HCT116 (cell line): ENCODE measurements around the gene ANGPTL8. TPM values are rescaled to one million over a fixed set of nuclear protein-coding genes. Genes with fewer than 3 reads are reported as not detected.

Experiments used
- ATAC-seq: fragments of 200-7000 bp; cut with Tn5 transposase; 2 replicates; pipeline ENCODE4 v1.9.1; 2020; ENCODE audit warnings: mild to moderate bottlenecking, moderate library complexity
- BruUV-seq: library from RNA; stranded (reverse); fragments of 400-500 nt; replicated peaks from 2 replicates; lab custom pipeline; 2021; lab: Mats Ljungman, UMichigan
- CTCF ChIA-PET: fragments of 300-600 bp; sonication (Branson Sonifier 250); formaldehyde crosslinking; loops from one replicate; lab custom pipeline; 2021; ENCODE audit warnings: antibody characterized with exemption; lab: Charles Lee
- POLR2A ChIA-PET: fragments of 300-600, 350-600 bp; sonication (Branson Sonifier 250); formaldehyde crosslinking; loops from one replicate; lab custom pipeline; 2021; ENCODE audit warnings: antibody characterized with exemption; lab: Charles Lee
- RAD21 ChIA-PET, 2 experiments: fragments of 300-600 bp; sonication (Branson Sonifier 250); formaldehyde crosslinking; loops; one replicate each; lab custom pipeline; 2023; ENCODE audit warnings: low total read pairs in 2 of 2; ENCODE audit not compliant: uncharacterized antibody in 2 of 2, unreplicated experiment in 2 of 2, low non-redundant PET in 1 of 2; lab: Charles Lee
- DNase-seq: peaks from one replicate; pipeline ENCODE4 v3.0.0-alpha.2; 2010; ENCODE audit warnings: low read depth, low spot score
- H2AFZ ChIP-seq: fragments of 200-600 bp; shearing (Covaris generic), sonication (generic); 2 replicates; pipeline ENCODE4 v1.6.1; 2017; ENCODE audit warnings: low read depth, mixed run types, mixed read lengths, antibody characterized with exemption, low read length; ENCODE audit not compliant: poor library complexity, severe bottlenecking
- H3K27ac ChIP-seq: 2 replicates; pipeline ENCODE4 v1.5.1; 2012; ENCODE audit warnings: low read depth, low read length
- H3K27me3 ChIP-seq: fragments of 200-600 bp; sonication (generic); 2 replicates; pipeline ENCODE4 v1.6.1; 2016; ENCODE audit warnings: mixed run types, low read length, mixed read lengths; ENCODE audit not compliant: insufficient read depth
- H3K36me3 ChIP-seq, 2 experiments: fragments of 200-500 bp in 1 of 2; fragments of 200-600 bp in 1 of 2; sonication (Bioruptor generic) in 1 of 2; sonication (generic) in 1 of 2; 2 replicates each; pipeline versions ENCODE4 v1.5.1 to v1.6.1; 2014 to 2016; ENCODE audit warnings: low read length in 2 of 2, inconsistent platforms in 1 of 2, mixed read lengths in 1 of 2, mixed run types in 1 of 2; ENCODE audit not compliant: insufficient read depth in 2 of 2, control insufficient read depth in 1 of 2
- H3K4me1 ChIP-seq, 2 experiments: fragments of 200-600 bp in 1 of 2; sonication (generic) in 1 of 2; 2 replicates each; pipeline versions ENCODE4 v1.5.1 to v1.6.1; 2012 to 2017; ENCODE audit warnings: low read length in 2 of 2, inconsistent platforms in 1 of 2, mild to moderate bottlenecking in 1 of 2, mixed read lengths in 1 of 2, mixed run types in 1 of 2, moderate library complexity in 1 of 2; ENCODE audit not compliant: insufficient read depth in 2 of 2, control insufficient read depth in 1 of 2
- H3K4me2 ChIP-seq: fragments of 200-600 bp; sonication (generic); 2 replicates; pipeline ENCODE4 v1.6.1; 2017; ENCODE audit warnings: mixed run types, low read length, mixed read lengths
- H3K4me3 ChIP-seq, 2 experiments: fragments of 200-600 bp in 1 of 2; sonication (generic) in 1 of 2; replicated peaks in 1 of 2; 2 replicates each; pipeline ENCODE4 v1.5.1; 2011 to 2016; ENCODE audit warnings: low read length in 2 of 2, control low read depth in 1 of 2, low read depth in 1 of 2, mild to moderate bottlenecking in 1 of 2, mixed read lengths in 1 of 2, mixed run types in 1 of 2
- H3K79me2 ChIP-seq: fragments of 200-600 bp; sonication (generic); 2 replicates; pipeline ENCODE4 v1.6.1; 2017; ENCODE audit warnings: mild to moderate bottlenecking, mixed run types, low read length, moderate library complexity, mixed read lengths; ENCODE audit not compliant: insufficient read depth
- H3K9ac ChIP-seq: fragments of 200-600 bp; sonication (generic); 2 replicates; pipeline ENCODE4 v1.6.1; 2016; ENCODE audit warnings: low read length, mixed read lengths
- H3K9me2 ChIP-seq: fragments of 200-600 bp; sonication (generic), shearing (Covaris generic); 2 replicates; pipeline ENCODE4 v1.6.1; 2017; ENCODE audit warnings: mixed run types, mild to moderate bottlenecking, moderate library complexity; ENCODE audit not compliant: insufficient read depth
- H3K9me3 ChIP-seq, 2 experiments: fragments of 200-500 bp in 1 of 2; fragments of 200-600 bp in 1 of 2; sonication (Bioruptor generic) in 1 of 2; sonication (generic) in 1 of 2; 2 replicates each; pipeline ENCODE4 v1.6.1; 2014 to 2017; ENCODE audit warnings: low read length in 2 of 2, mixed read lengths in 2 of 2, inconsistent platforms in 1 of 2, low read depth in 1 of 2, mild to moderate bottlenecking in 1 of 2, mixed run types in 1 of 2, moderate library complexity in 1 of 2; ENCODE audit not compliant: control insufficient read depth in 1 of 2, insufficient read depth in 1 of 2
- H4K20me1 ChIP-seq: fragments of 200-600 bp; sonication (generic), shearing (Covaris generic); 2 replicates; pipeline ENCODE4 v1.6.1; 2017; ENCODE audit warnings: mixed run types, mild to moderate bottlenecking, moderate library complexity; ENCODE audit not compliant: insufficient read depth
- CBX3 ChIP-seq: IDR thresholded peaks from 2 replicates; pipeline ENCODE4 v1.6.1; 2012; ENCODE audit warnings: low read depth
- CEBPB ChIP-seq: IDR thresholded peaks from 2 replicates; pipeline ENCODE4 v1.6.1; 2012; ENCODE audit warnings: low read depth
- CTCF ChIP-seq, 3 experiments: fragments of 200-600 bp in 1 of 3; sonication (generic) in 1 of 3; IDR thresholded peaks in 2 of 3; conservative IDR thresholded peaks in 1 of 3; 2 replicates each; pipeline ENCODE4 v1.5.1; 2012 to 2017; ENCODE audit warnings: low read depth in 2 of 3, low read length in 2 of 3, antibody characterized with exemption in 1 of 3, borderline replicate concordance in 1 of 3, control low read depth in 1 of 3, mild to moderate bottlenecking in 1 of 3, mixed read lengths in 1 of 3, mixed run types in 1 of 3, moderate library complexity in 1 of 3; ENCODE audit not compliant: insufficient read depth in 1 of 3
- EGR1 ChIP-seq: IDR thresholded peaks from 2 replicates; pipeline ENCODE4 v1.6.1; 2012; ENCODE audit warnings: low read depth
- EZH2phosphoT487 ChIP-seq: fragments of 200-600 bp; IDR thresholded peaks from 2 replicates; pipeline ENCODE4 v1.6.1; 2018; ENCODE audit warnings: antibody characterized with exemption, borderline replicate concordance
- FOSL1 ChIP-seq: IDR thresholded peaks from 2 replicates; pipeline ENCODE4 v1.6.1; 2012; ENCODE audit warnings: low read depth
- MAX ChIP-seq: IDR thresholded peaks from 2 replicates; pipeline ENCODE4 v1.6.1; 2012
- POLR2AphosphoS5 ChIP-seq: IDR thresholded peaks from 2 replicates; pipeline ENCODE4 v1.6.1; 2011; ENCODE audit warnings: mild to moderate bottlenecking, low read depth, low read length, moderate library complexity
- REST ChIP-seq: IDR thresholded peaks from 2 replicates; pipeline ENCODE4 v1.6.1; 2012; ENCODE audit warnings: low read depth
- SIN3A ChIP-seq: IDR thresholded peaks from 2 replicates; pipeline ENCODE4 v1.6.1; 2012; ENCODE audit warnings: low read depth
- SP1 ChIP-seq: IDR thresholded peaks from 2 replicates; pipeline ENCODE4 v1.6.1; 2012; ENCODE audit warnings: low read depth
- TCF7L2 ChIP-seq: IDR thresholded peaks from 2 replicates; pipeline ENCODE4 v1.7.0; 2011; ENCODE audit warnings: borderline replicate concordance, inconsistent platforms; ENCODE audit not compliant: insufficient read depth, insufficient read length; ENCODE audit errors: extremely low read depth
- ZFX ChIP-seq: fragments of 450-650 bp; IDR thresholded peaks from 2 replicates; pipeline ENCODE4 v1.6.1; 2017
- ZNF274 ChIP-seq: fragments of 200-500 bp; sonication (Bioruptor generic); IDR thresholded peaks from 2 replicates; pipeline ENCODE4 v1.6.1; 2014; ENCODE audit warnings: mild to moderate bottlenecking, low read depth, low read length, inconsistent platforms
- intact Hi-C: fragments of 100-400 bp; cut with micrococcal nuclease; formaldehyde crosslinking; loops from 2 replicates; pipeline ENCODE4 v1.10.0; 2022
- total RNA-seq: library from RNA; stranded (reverse); gene quantifications from one replicate; pipeline ENCODE4 v1.2.1, GENCODE V29; 2021; ENCODE audit not compliant: unreplicated experiment

ANGPTL8 gene
- total RNA-seq, 1 experiment from 2014 or later = not detected

GRCh38 chr19:11265785-11266236 lies 26.4 kb downstream of the ANGPTL8 start:
- H2AFZ ChIP-seq = no peak overlapping the region

More at GRCh38 chr19:11265785-11266236, 26.4 kb downstream of the ANGPTL8 start:
- ATAC-seq = peak; percentile 75
- CTCF ChIA-PET = interaction anchor here (0.8 to 1.9 kb wide), 2 partner anchors 28 to 170 kb away, joined by 3 to 4 read pairs; partner anchors contain the start of gene PRKCSH
- Histone ChIP-seq H3K4me2 (peak overlapping the region; percentile 60), H3K36me3 (no peaks in the 10 kb centered on the region), H3K79me2 (no peaks in the 10 kb centered on the region; the same call in 1 of the 2 replicates), H3K27me3 (no peaks in the 10 kb centered on the region)
- BruUV-seq = no TSS peak
- no peak for TF ChIP-seq SIN3A
- TF ChIP-seq EZH2phosphoT487 = no peak
- TF ChIP-seq CTCF (IDR thresholded peaks at IDR 0.05 in 2 of 3, conservative IDR thresholded peaks at IDR 0.05 in 1 of 3; ENCODE audit: borderline replicate concordance in 1 of 3, insufficient read depth in 1 of 3, low read depth in 2 of 3, low read length in 2 of 3) = no peak
- TF ChIP-seq FOSL1 = no peak; the same call in 1 of the 2 replicates
- TF ChIP-seq CEBPB = no peak
- no peak for TF ChIP-seq ZFX
- peak; percentile 89 for TF ChIP-seq SP1
- no peak for TF ChIP-seq EGR1
- TF ChIP-seq ZNF274 = no peak
- peak; percentile 51 for TF ChIP-seq TCF7L2
- peak; percentile 91 for TF ChIP-seq MAX
- TF ChIP-seq POLR2AphosphoS5 = peak; percentile 49; the same call in 1 of the 2 replicates
- peak; percentile 76; the same call in 1 of the 2 replicates for TF ChIP-seq CBX3
- no peak for TF ChIP-seq REST
- TF ChIP-seq, all 23 proteins: peak for 5
- intact Hi-C loops = no loop called here
- ChIA-PET POLR2A (no interaction called here), RAD21 (no interaction called here)
- no peaks in the 10 kb centered on the region for H3K9me3 ChIP-seq
- no peaks in the 10 kb centered on the region for H4K20me1 ChIP-seq
- H3K9me2 ChIP-seq = no peaks in the 10 kb centered on the region
- no peak overlapping the region for H3K4me3 ChIP-seq
- H3K9ac ChIP-seq = peak overlapping the region; percentile 29; the same call in 1 of the 2 replicates
- DNase-seq = peak; percentile 56
- H3K27ac ChIP-seq = no peak overlapping the region
- peaks cover 18 to 42% of the 10 kb centered on the region in 2 experiments for H3K4me1 ChIP-seq
